ENCODE data around the gene FBXW2.
"Not testable (repeated sequence)": the region's sequence is repeated elsewhere in the genome, so short reads cannot be mapped to it uniquely, and the experiment has no call there.

DNA sequence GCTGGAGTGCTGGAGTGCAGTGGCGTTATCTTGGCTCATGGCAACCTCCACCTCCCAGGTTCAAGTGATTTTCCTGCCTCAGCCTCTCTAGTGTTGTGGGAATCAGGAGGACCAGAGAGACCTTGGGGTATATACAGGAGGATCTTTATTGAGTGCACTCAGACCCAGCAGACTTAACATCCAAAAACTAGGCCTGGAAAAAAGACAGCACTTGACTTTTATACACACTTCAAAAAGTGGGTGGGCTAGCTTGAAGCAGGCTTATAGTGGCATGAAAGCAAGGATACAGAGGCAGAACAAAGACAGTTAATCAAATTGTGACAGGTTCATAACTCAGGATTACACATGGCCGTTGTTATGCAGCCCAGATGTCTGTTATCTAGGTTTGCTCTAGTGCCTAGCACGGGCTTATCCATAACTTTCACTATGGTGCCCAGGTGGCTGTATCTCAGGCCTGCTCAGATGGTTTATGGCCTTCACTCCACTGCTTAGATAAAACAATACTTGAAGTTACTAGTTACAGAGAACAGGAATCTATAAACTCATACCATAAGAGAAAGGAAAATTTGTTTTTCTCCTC, 11.7 kb upstream of the FBXW2 start:
- TF ChIP-seq SUZ12 (IDR thresholded peaks at IDR 0.05; ENCODE audit: extremely low read depth, insufficient read depth, insufficient read length); YY1 (IDR thresholded peaks at IDR 0.05; ENCODE audit: insufficient read depth, insufficient read length): not testable (repeated sequence)
